H9 (cell line): ENCODE measurements around the gene ETV4. TPM values are rescaled to one million over a fixed set of nuclear protein-coding genes. Genes with fewer than 3 reads are reported as not detected.

Experiments used
- DNase-seq: peaks from one replicate; pipeline ENCODE4 v3.0.0-alpha.2; 2017
- H2AFZ ChIP-seq: one replicate; pipeline ENCODE4 v1.6.1; 2013; ENCODE audit warnings: mild to moderate bottlenecking, low read length, control low read depth, moderate library complexity
- H2AK5ac ChIP-seq: 2 replicates; pipeline ENCODE4 v1.6.1; 2013; ENCODE audit warnings: low read length, control low read depth, mixed read lengths; ENCODE audit not compliant: insufficient read length
- H2BK120ac ChIP-seq: one replicate; pipeline ENCODE4 v1.6.1; 2013; ENCODE audit warnings: low read depth, mild to moderate bottlenecking, low read length, control low read depth, inconsistent platforms; ENCODE audit not compliant: poor library complexity, severe bottlenecking
- H2BK12ac ChIP-seq: 2 replicates; pipeline ENCODE4 v1.6.1; 2013; ENCODE audit warnings: low read length, control low read depth, mixed read lengths, low read depth; ENCODE audit not compliant: insufficient read length
- H2BK15ac ChIP-seq: 2 replicates; pipeline ENCODE4 v1.6.1; 2013; ENCODE audit warnings: low read depth, low read length, control low read depth
- H2BK20ac ChIP-seq: one replicate; pipeline ENCODE4 v1.6.1; 2013; ENCODE audit warnings: low read depth, mild to moderate bottlenecking, low read length, control low read depth, inconsistent platforms; ENCODE audit not compliant: poor library complexity, severe bottlenecking
- H2BK5ac ChIP-seq: 2 replicates; pipeline ENCODE4 v1.6.1; 2013; ENCODE audit warnings: low read length, control low read depth, mixed read lengths; ENCODE audit not compliant: insufficient read length
- H3K14ac ChIP-seq: 2 replicates; pipeline ENCODE4 v1.6.1; 2013; ENCODE audit warnings: low read length, control low read depth; ENCODE audit not compliant: insufficient read depth
- H3K18ac ChIP-seq: 2 replicates; pipeline ENCODE4 v1.6.1; 2013; ENCODE audit warnings: low read depth, mild to moderate bottlenecking, mixed read lengths, low read length, control low read depth; ENCODE audit not compliant: insufficient read length
- H3K23ac ChIP-seq: 2 replicates; pipeline ENCODE4 v1.6.1; 2013; ENCODE audit warnings: low read length, control low read depth, mixed read lengths, low read depth; ENCODE audit not compliant: insufficient read length
- H3K23me2 ChIP-seq: 2 replicates; pipeline ENCODE4 v1.6.1; 2013; ENCODE audit warnings: low read depth, mild to moderate bottlenecking, mixed read lengths, low read length, control low read depth; ENCODE audit not compliant: insufficient read length, poor library complexity, severe bottlenecking
- H3K27ac ChIP-seq: 2 replicates; pipeline ENCODE4 v1.5.1; 2013; ENCODE audit warnings: low read length, control low read depth, mixed read lengths, low read depth; ENCODE audit not compliant: insufficient read length
- H3K27me3 ChIP-seq: 2 replicates; pipeline ENCODE4 v1.6.1; 2013; ENCODE audit warnings: low read length, control low read depth, inconsistent platforms; ENCODE audit not compliant: insufficient read depth
- H3K4ac ChIP-seq: 2 replicates; pipeline ENCODE4 v1.6.1; 2013; ENCODE audit warnings: low read depth, mild to moderate bottlenecking, control low read depth, inconsistent platforms, low read length, moderate library complexity
- H3K4me1 ChIP-seq: 2 replicates; pipeline ENCODE4 v1.6.1; 2013; ENCODE audit warnings: low read length, control low read depth, inconsistent platforms; ENCODE audit not compliant: insufficient read depth
- H3K4me2 ChIP-seq: 2 replicates; pipeline ENCODE4 v1.6.1; 2013; ENCODE audit warnings: low read length, control low read depth, mixed read lengths; ENCODE audit not compliant: insufficient read length, insufficient read depth
- H3K56ac ChIP-seq: 2 replicates; pipeline ENCODE4 v1.6.1; 2013; ENCODE audit warnings: low read depth, mild to moderate bottlenecking, mixed read lengths, low read length, control low read depth; ENCODE audit not compliant: insufficient read length
- H3K79me1 ChIP-seq: 2 replicates; pipeline ENCODE4 v1.6.1; 2013; ENCODE audit warnings: low read depth, mild to moderate bottlenecking, moderate library complexity, low read length, control low read depth, inconsistent platforms; ENCODE audit not compliant: insufficient read depth, poor library complexity, severe bottlenecking
- H3K79me2 ChIP-seq: 2 replicates; pipeline ENCODE4 v1.6.1; 2013; ENCODE audit warnings: low read length, control low read depth, inconsistent platforms; ENCODE audit not compliant: insufficient read depth
- H3K9ac ChIP-seq: 2 replicates; pipeline ENCODE4 v1.6.1; 2013; ENCODE audit warnings: low read length, control low read depth, mixed read lengths; ENCODE audit not compliant: insufficient read length; ENCODE audit errors: extremely low read depth
- H3K9me3 ChIP-seq: one replicate; pipeline ENCODE4 v1.6.1; 2013; ENCODE audit warnings: low read depth, low read length, inconsistent platforms; ENCODE audit not compliant: control insufficient read depth
- H3T11ph ChIP-seq: one replicate; pipeline ENCODE4 v1.6.1; 2013; ENCODE audit warnings: mild to moderate bottlenecking, low read length, control low read depth, inconsistent platforms
- H4K20me1 ChIP-seq: one replicate; pipeline ENCODE4 v1.6.1; 2013; ENCODE audit not compliant: control insufficient read depth, insufficient read length, insufficient read depth
- H4K5ac ChIP-seq: 2 replicates; pipeline ENCODE4 v1.6.1; 2013; ENCODE audit warnings: low read depth, mild to moderate bottlenecking, mixed read lengths, low read length, control low read depth; ENCODE audit not compliant: insufficient read length
- H4K8ac ChIP-seq: replicated peaks from 2 replicates; pipeline ENCODE4 v1.6.1; 2013; ENCODE audit warnings: low read length, control low read depth, mixed read lengths, low read depth; ENCODE audit not compliant: insufficient read length
- H4K91ac ChIP-seq: 2 replicates; pipeline ENCODE4 v1.6.1; 2013; ENCODE audit warnings: low read depth, mild to moderate bottlenecking, moderate library complexity, mixed read lengths, low read length, control low read depth; ENCODE audit not compliant: insufficient read length
- H3K27ac Mint-ChIP-seq, 3 experiments: 2 replicates in 2 of 3; 3 replicates in 1 of 3; pipeline ENCODE4 v1.8.0; 2020 to 2021; ENCODE audit warnings: mixed read lengths in 3 of 3, mild to moderate bottlenecking in 1 of 3, moderate library complexity in 1 of 3
- H3K27me3 Mint-ChIP-seq: 2 replicates; pipeline ENCODE4 v1.8.0; 2021; ENCODE audit warnings: low read depth, mild to moderate bottlenecking, moderate library complexity, mixed read lengths
- H3K36me3 Mint-ChIP-seq, 3 experiments: 2 replicates in 2 of 3; 3 replicates in 1 of 3; pipeline ENCODE4 v1.8.0; 2020 to 2021; ENCODE audit warnings: low read depth in 3 of 3, mixed read lengths in 3 of 3; ENCODE audit not compliant: insufficient read depth in 1 of 3
- H3K4me1 Mint-ChIP-seq, 2 experiments: 2 replicates each; pipeline ENCODE4 v1.8.0; 2020; ENCODE audit warnings: mixed read lengths in 2 of 2
- H3K4me3 Mint-ChIP-seq, 2 experiments: 2 replicates in 1 of 2; 3 replicates in 1 of 2; pipeline ENCODE4 v1.8.0; 2020 to 2021; ENCODE audit warnings: mild to moderate bottlenecking in 2 of 2, mixed read lengths in 2 of 2, moderate library complexity in 1 of 2
- H3K9me3 Mint-ChIP-seq, 2 experiments: 2 replicates in 1 of 2; 3 replicates in 1 of 2; pipeline ENCODE4 v1.8.0; 2020; ENCODE audit warnings: mild to moderate bottlenecking in 2 of 2, mixed read lengths in 2 of 2, moderate library complexity in 1 of 2
- CTCF ChIP-seq: fragments of 200-600 bp; sonication (generic); conservative IDR thresholded peaks from 3 replicates; pipeline ENCODE4 v1.8.0; 2021; ENCODE audit warnings: antibody characterized with exemption, mild to moderate bottlenecking
- WGBS: extraction: QIAGEN DNeasy Blood & Tissue Kit; methylation state at CpG from one replicate; pipeline ENCODE4 v1.1.7; 2013; ENCODE audit warnings: missing lambda C conversion rate, low lambda C conversion rate, mixed read lengths; ENCODE audit not compliant: insufficient read length; ENCODE audit errors: extremely low coverage; 5-methylcytosine and 5-hydroxymethylcytosine counted together
- total RNA-seq: library from RNA; stranded (reverse); gene quantifications from 2 replicates; pipeline ENCODE4 v1.2.1, GENCODE V29; 2021

ETV4 gene
- total RNA-seq, 1 experiment from 2014 or later: 74.4 TPM

GRCh38 chr17:43574348-43574747 is 28.2 kb upstream of the ETV4 start:
- Mint-ChIP-seq H3K36me3 (no peaks in the 10 kb centered on the region), H3K27ac (no peak overlapping the region), H3K27me3 (no peaks in the 10 kb centered on the region; the same call in 1 of the 2 replicates), H3K4me3 (no peak overlapping the region), H3K9me3 (no peaks in the 10 kb centered on the region), H3K4me1 (peaks cover 32 to 35% of the 10 kb centered on the region in 2 experiments)
- H2BK20ac ChIP-seq: no peak overlapping the region
- H3K23ac ChIP-seq: no peak overlapping the region
- H3K56ac ChIP-seq: no peak overlapping the region
- no peak overlapping the region for H3T11ph ChIP-seq
- H2AFZ ChIP-seq: no peak overlapping the region
- no peak overlapping the region for H3K18ac ChIP-seq
- H3K4ac ChIP-seq: no peak overlapping the region
- WGBS: no CpG with 5 or more reads among the region's 13 CpGs
- H2BK15ac ChIP-seq: no peak overlapping the region
- no peak overlapping the region for H4K91ac ChIP-seq
- no peak overlapping the region for H4K8ac ChIP-seq
- DNase-seq: no peak
- H3K4me1 ChIP-seq: no peaks in the 10 kb centered on the region
- H3K27ac ChIP-seq: no peak overlapping the region
- H3K27me3 ChIP-seq: no peaks in the 10 kb centered on the region
- H2AK5ac ChIP-seq: no peak overlapping the region
- peaks cover 3% of the 10 kb centered on the region for H3K23me2 ChIP-seq
- no peak overlapping the region for H2BK120ac ChIP-seq
- H3K14ac ChIP-seq: no peak overlapping the region
- H4K5ac ChIP-seq: no peak overlapping the region
- no peak overlapping the region for H2BK5ac ChIP-seq
- H4K20me1 ChIP-seq: no peaks in the 10 kb centered on the region
- no peak overlapping the region for H2BK12ac ChIP-seq
- H3K4me2 ChIP-seq: no peak overlapping the region
- no peak for TF ChIP-seq CTCF
- no peaks in the 10 kb centered on the region for H3K79me1 ChIP-seq
- no peaks in the 10 kb centered on the region for H3K9me3 ChIP-seq
- H3K79me2 ChIP-seq: no peaks in the 10 kb centered on the region
- no peak overlapping the region for H3K9ac ChIP-seq
